ENCODE data around the gene CTNNA3.

Gene CTNNA3

GRCh38 chr10:67033878-67034277 lies 662.1 kb downstream of the CTNNA3 start:
- Histone ChIP-seq H3K4me1 (ENCODE audit: control insufficient read depth, insufficient read depth, low read length) (no peaks in the 10 kb centered on the region), H3K27me3 (ENCODE audit: control insufficient read depth, insufficient read depth, low read length) (no peaks in the 10 kb centered on the region), H3K4me2 (ENCODE audit: low read length) (no peak overlapping the region), H3K36me3 (ENCODE audit: insufficient read depth, low read length) (no peaks in the 10 kb centered on the region), H3K9me3 (replicated peaks; ENCODE audit: low read length) (no peaks in the 10 kb centered on the region), H3K9ac (ENCODE audit: low read depth, low read length) (no peak overlapping the region), H3K4me3 (ENCODE audit: low read length) (no peak overlapping the region)

- no peak overlapping the region for H3K4me2 ChIP-seq (ENCODE audit: low read length)
- H3K9ac ChIP-seq (ENCODE audit: low read depth, low read length), result no peak overlapping the region
- no peak overlapping the region for H3K4me3 ChIP-seq (ENCODE audit: low read length)
- H3K9me3 ChIP-seq (replicated peaks; ENCODE audit: low read length), result no peaks in the 10 kb centered on the region
- H3K36me3 ChIP-seq (ENCODE audit: insufficient read depth, low read length), result no peaks in the 10 kb centered on the region
- H3K27me3 ChIP-seq (ENCODE audit: control insufficient read depth, insufficient read depth, low read length), result no peaks in the 10 kb centered on the region
- H3K4me1 ChIP-seq (ENCODE audit: control insufficient read depth, insufficient read depth, low read length), result no peaks in the 10 kb centered on the region
These were observed 673.9 kb downstream of the CTNNA3 start for GRCh38 chr10:67022099-67022498.

DNA sequence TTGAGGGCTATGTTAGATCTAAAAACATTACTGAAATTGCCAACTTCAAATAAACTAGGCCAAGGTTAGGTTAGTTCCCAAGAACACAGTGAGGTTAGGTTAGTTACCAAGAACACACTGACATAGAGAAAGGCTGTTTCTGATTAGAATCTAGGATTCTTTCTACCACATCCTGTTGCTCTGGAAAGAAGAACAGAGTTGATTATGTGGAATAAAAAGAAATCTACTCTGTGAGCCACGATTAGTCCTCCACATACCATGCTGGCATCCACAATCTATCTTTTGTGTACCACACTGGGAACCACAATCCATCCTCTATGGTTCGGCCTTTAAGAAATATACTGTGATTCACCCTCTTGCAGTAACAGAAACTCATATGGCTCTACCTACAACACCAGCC lies 678.8 kb downstream of the CTNNA3 start:
- Histone ChIP-seq H3K4me1 (ENCODE audit: control insufficient read depth, insufficient read depth, low read length) (no peaks in the 10 kb centered on the region), H3K9me3 (replicated peaks; ENCODE audit: low read length) (no peaks in the 10 kb centered on the region), H3K27me3 (ENCODE audit: control insufficient read depth, insufficient read depth, low read length) (no peaks in the 10 kb centered on the region), H3K4me2 (ENCODE audit: low read length) (no peak overlapping the region), H3K9ac (ENCODE audit: low read depth, low read length) (no peak overlapping the region), H3K36me3 (ENCODE audit: insufficient read depth, low read length) (no peaks in the 10 kb centered on the region), H3K4me3 (ENCODE audit: low read length) (no peak overlapping the region)

GRCh38 chr10:67015225-67015624 lies 680.8 kb downstream of the CTNNA3 start:
- Histone ChIP-seq H3K36me3 (ENCODE audit: insufficient read depth, low read length) (no peaks in the 10 kb centered on the region), H3K4me3 (ENCODE audit: low read length) (no peak overlapping the region), H3K27me3 (ENCODE audit: control insufficient read depth, insufficient read depth, low read length) (no peaks in the 10 kb centered on the region), H3K4me2 (ENCODE audit: low read length) (no peak overlapping the region), H3K4me1 (ENCODE audit: control insufficient read depth, insufficient read depth, low read length) (no peaks in the 10 kb centered on the region), H3K9ac (ENCODE audit: low read depth, low read length) (no peak overlapping the region), H3K9me3 (replicated peaks; ENCODE audit: low read length) (no peaks in the 10 kb centered on the region)

DNA sequence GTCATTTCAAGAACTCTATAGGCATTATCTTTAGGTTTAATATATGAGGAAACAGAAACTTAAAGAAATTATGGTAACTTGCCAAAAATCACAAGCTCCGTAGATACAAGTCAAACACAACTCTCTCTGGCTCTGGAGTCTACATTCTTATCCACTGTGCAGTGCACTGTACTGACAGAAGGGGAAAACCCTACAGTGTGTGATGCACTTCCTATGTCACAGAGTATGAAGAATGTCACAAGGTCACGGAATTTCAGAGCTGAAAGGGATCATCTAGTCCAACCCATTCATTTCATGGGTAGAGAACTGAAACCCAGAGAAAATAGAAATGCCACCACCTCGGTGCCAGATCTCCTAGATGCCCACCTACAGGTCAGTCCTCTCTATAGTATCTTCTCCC lies 684.0 kb downstream of the CTNNA3 start:
- Histone ChIP-seq H3K9me3 (replicated peaks; ENCODE audit: low read length) (no peaks in the 10 kb centered on the region), H3K36me3 (ENCODE audit: insufficient read depth, low read length) (no peaks in the 10 kb centered on the region), H3K4me3 (ENCODE audit: low read length) (no peak overlapping the region), H3K27me3 (ENCODE audit: control insufficient read depth, insufficient read depth, low read length) (no peaks in the 10 kb centered on the region), H3K4me1 (ENCODE audit: control insufficient read depth, insufficient read depth, low read length) (no peaks in the 10 kb centered on the region), H3K4me2 (ENCODE audit: low read length) (no peak overlapping the region), H3K9ac (ENCODE audit: low read depth, low read length) (no peak overlapping the region)

GRCh38 chr10:67011480-67011879 lies 684.5 kb downstream of the CTNNA3 start:
- H3K4me2 ChIP-seq (ENCODE audit: low read length), result no peak overlapping the region

GRCh38 chr10:67005981-67006380 lies 690.0 kb downstream of the CTNNA3 start:
- Histone ChIP-seq H3K4me1 (ENCODE audit: control insufficient read depth, insufficient read depth, low read length) (no peaks in the 10 kb centered on the region), H3K4me3 (ENCODE audit: low read length) (no peak overlapping the region), H3K9ac (ENCODE audit: low read depth, low read length) (no peak overlapping the region), H3K4me2 (ENCODE audit: low read length) (no peak overlapping the region), H3K36me3 (ENCODE audit: insufficient read depth, low read length) (no peaks in the 10 kb centered on the region), H3K27me3 (ENCODE audit: control insufficient read depth, insufficient read depth, low read length) (no peaks in the 10 kb centered on the region), H3K9me3 (replicated peaks; ENCODE audit: low read length) (no peaks in the 10 kb centered on the region)

More at GRCh38 chr10:67011480-67011879, 684.5 kb downstream of the CTNNA3 start:
- no peaks in the 10 kb centered on the region for H3K4me1 ChIP-seq (ENCODE audit: control insufficient read depth, insufficient read depth, low read length)
- H3K27me3 ChIP-seq (ENCODE audit: control insufficient read depth, insufficient read depth, low read length), result no peaks in the 10 kb centered on the region
- no peaks in the 10 kb centered on the region for H3K9me3 ChIP-seq (replicated peaks; ENCODE audit: low read length)
- H3K9ac ChIP-seq (ENCODE audit: low read depth, low read length), result no peak overlapping the region
- no peaks in the 10 kb centered on the region for H3K36me3 ChIP-seq (ENCODE audit: insufficient read depth, low read length)
- no peak overlapping the region for H3K4me3 ChIP-seq (ENCODE audit: low read length)

DNA sequence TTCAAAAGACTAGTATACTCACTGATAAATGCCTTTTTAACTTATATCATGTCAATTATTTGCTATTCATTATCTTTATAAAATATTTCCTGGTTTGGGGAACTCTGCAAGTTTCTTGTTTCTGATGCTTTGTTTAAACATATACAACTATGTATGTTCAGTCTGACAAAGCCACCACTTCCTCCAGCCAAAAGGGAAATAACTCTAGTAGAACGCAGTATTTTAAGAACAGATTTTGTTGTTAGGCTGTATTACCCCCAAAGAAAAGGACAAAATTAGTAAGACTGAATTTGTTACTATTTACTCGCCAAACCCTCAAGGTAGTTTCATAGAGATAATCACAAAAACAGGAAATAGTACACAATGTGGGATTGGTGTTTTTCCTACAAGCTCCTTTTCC lies 691.3 kb downstream of the CTNNA3 start:
- Histone ChIP-seq H3K36me3 (ENCODE audit: insufficient read depth, low read length) (no peaks in the 10 kb centered on the region), H3K27me3 (ENCODE audit: control insufficient read depth, insufficient read depth, low read length) (no peaks in the 10 kb centered on the region), H3K9ac (ENCODE audit: low read depth, low read length) (no peak overlapping the region), H3K4me1 (ENCODE audit: control insufficient read depth, insufficient read depth, low read length) (peaks cover 4% of the 10 kb centered on the region), H3K4me3 (ENCODE audit: low read length) (no peak overlapping the region), H3K4me2 (ENCODE audit: low read length) (no peak overlapping the region), H3K9me3 (replicated peaks; ENCODE audit: low read length) (no peaks in the 10 kb centered on the region)

- Histone ChIP-seq H3K36me3 (ENCODE audit: insufficient read depth, low read length) (no peaks in the 10 kb centered on the region), H3K4me1 (ENCODE audit: control insufficient read depth, insufficient read depth, low read length) (peaks cover 4% of the 10 kb centered on the region), H3K4me3 (ENCODE audit: low read length) (no peak overlapping the region), H3K9ac (ENCODE audit: low read depth, low read length) (no peak overlapping the region), H3K27me3 (ENCODE audit: control insufficient read depth, insufficient read depth, low read length) (no peaks in the 10 kb centered on the region), H3K9me3 (replicated peaks; ENCODE audit: low read length) (no peaks in the 10 kb centered on the region), H3K4me2 (ENCODE audit: low read length) (no peak overlapping the region)
These were observed 696.0 kb downstream of the CTNNA3 start for GRCh38 chr10:66999762-67000545.

GRCh38 chr10:66996996-66997395 lies 699.0 kb downstream of the CTNNA3 start:
- Histone ChIP-seq H3K36me3 (ENCODE audit: insufficient read depth, low read length) (no peaks in the 10 kb centered on the region), H3K27me3 (ENCODE audit: control insufficient read depth, insufficient read depth, low read length) (no peaks in the 10 kb centered on the region), H3K4me1 (ENCODE audit: control insufficient read depth, insufficient read depth, low read length) (peaks cover 4% of the 10 kb centered on the region), H3K4me3 (ENCODE audit: low read length) (no peak overlapping the region), H3K9ac (ENCODE audit: low read depth, low read length) (no peak overlapping the region), H3K4me2 (ENCODE audit: low read length) (no peak overlapping the region), H3K9me3 (replicated peaks; ENCODE audit: low read length) (no peaks in the 10 kb centered on the region)

DNA sequence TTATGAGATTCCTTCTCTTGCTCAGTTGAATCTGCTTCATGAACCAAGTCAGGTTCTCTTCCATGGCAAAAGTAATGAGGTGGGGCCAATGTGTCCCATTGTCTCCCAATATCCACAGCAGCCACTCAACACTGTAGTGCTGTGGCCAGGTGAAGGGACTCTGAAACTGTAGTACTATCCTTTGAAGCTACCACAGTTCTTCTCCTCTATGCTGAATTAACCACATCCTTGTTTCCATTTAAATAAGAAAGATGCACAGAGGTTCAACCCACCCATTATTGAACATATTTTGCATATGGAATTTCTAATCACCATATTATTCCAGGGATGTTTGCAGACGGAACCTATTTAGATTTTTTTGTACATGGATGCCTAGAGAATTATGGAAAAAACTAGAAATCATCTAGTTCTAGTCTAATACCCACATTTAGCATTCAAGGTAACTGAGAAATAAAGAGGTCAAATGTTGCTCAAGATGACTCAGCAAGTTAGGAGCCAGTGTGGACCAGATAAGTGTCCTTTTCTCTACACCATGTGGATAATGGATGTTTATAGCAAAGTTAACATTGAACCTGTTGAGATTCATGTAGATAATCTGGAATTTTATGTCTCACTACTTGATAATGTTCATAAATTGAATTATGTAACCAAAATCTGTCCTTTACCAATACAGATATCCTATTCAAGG lies 705.7 kb downstream of the CTNNA3 start:
- no peaks in the 10 kb centered on the region for H3K4me1 ChIP-seq (ENCODE audit: control insufficient read depth, insufficient read depth, low read length)
- H3K27me3 ChIP-seq (ENCODE audit: control insufficient read depth, insufficient read depth, low read length), result no peaks in the 10 kb centered on the region
- no peak overlapping the region for H3K4me3 ChIP-seq (ENCODE audit: low read length)
- no peak overlapping the region for H3K9ac ChIP-seq (ENCODE audit: low read depth, low read length)
- no peaks in the 10 kb centered on the region for H3K9me3 ChIP-seq (replicated peaks; ENCODE audit: low read length)
- H3K4me2 ChIP-seq (ENCODE audit: low read length), result no peak overlapping the region
- no peaks in the 10 kb centered on the region for H3K36me3 ChIP-seq (ENCODE audit: insufficient read depth, low read length)

DNA sequence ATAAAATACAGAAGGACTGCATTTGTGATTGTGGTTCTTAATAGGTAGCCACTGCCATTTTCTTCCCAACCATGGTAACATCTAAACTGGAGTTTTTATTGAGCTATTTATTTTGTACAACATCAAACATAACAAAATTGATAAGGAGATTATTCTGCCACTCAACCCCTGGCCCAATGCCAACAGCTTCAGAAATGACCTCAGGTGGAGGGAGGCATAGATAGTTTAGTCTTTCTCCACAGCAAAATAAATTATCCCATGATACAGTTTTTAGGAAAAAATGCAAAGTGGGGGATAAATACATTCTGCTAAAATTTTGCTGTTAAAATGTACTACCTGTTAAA lies 712.5 kb downstream of the CTNNA3 start:
- H3K27me3 ChIP-seq (ENCODE audit: control insufficient read depth, insufficient read depth, low read length), result no peaks in the 10 kb centered on the region
- no peaks in the 10 kb centered on the region for H3K36me3 ChIP-seq (ENCODE audit: insufficient read depth, low read length)
- H3K9ac ChIP-seq (ENCODE audit: low read depth, low read length), result no peak overlapping the region
- H3K4me2 ChIP-seq (ENCODE audit: low read length), result no peak overlapping the region
- H3K4me1 ChIP-seq (ENCODE audit: control insufficient read depth, insufficient read depth, low read length), result no peaks in the 10 kb centered on the region
- H3K9me3 ChIP-seq (replicated peaks; ENCODE audit: low read length), result no peaks in the 10 kb centered on the region
- no peak overlapping the region for H3K4me3 ChIP-seq (ENCODE audit: low read length)

All from skeletal muscle satellite cell (primary cell).